CD4-positive, alpha-beta T cell treated with Interleukin-6 for 4 hours (primary cell): Measurements from ENCODE around the gene RTBDN.
"Not testable (repeated sequence)": the region's sequence is repeated elsewhere in the genome, so short reads cannot be mapped to it uniquely, and the experiment has no call there.

ENCODE experiments used
- DNase-seq: peaks from one replicate; pipeline ENCODE4 v3.0.0-alpha.2; 2020; ENCODE audit warnings: mixed read lengths

Gene RTBDN

DNA sequence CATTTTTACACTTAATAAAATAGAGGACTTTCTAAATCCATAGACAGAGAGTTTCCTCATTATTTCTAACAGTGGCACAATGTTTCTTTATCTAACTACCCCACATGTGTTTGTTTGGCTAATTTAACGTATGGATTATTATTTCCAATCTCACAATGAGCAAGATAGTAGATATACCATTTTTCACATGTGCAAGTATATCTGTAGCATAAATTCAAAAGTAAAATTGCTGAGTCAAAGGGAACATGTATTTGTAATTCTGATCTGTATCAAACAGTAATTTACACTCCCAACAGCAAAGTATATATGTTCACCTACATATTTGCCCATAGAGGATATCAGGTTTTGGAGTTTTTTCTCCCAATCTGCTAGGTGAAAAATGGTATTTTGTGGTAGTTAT, 22.3 kb upstream of the RTBDN start:
- DNase-seq, result no peak

GRCh38 chr19:12847159-12848139, 13.1 kb upstream of the RTBDN start:
- DNase-seq, result peak; percentile 83

DNA sequence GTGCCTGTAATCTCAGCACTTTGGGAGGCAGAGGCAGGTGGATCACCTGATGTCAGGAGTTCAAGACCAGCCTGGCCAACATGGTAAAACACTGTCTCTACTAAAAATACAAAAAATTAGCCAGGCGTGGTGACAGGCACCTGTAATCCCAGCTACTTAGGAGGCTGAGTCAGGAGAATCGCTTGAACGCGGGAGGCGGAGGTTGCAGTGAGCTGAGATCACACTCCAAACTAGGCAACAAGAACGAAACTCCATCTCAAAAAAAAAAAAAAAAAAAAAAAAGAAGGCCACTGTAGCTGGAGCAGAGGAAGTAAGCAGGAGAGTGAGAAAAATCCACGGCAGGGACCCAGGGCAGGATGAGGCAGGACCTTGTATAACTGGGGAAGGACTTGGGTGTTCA, 12.2 kb upstream of the RTBDN start:
- DNase-seq, result not testable (repeated sequence)

GRCh38 chr19:12843999-12844732, 9.8 kb upstream of the RTBDN start:
- DNase-seq, result no peak

- DNase-seq, result no peak
Observed at GRCh38 chr19:12843328-12843727, 8.9 kb upstream of the RTBDN start.

- DNase-seq, result no peak
Observed at GRCh38 chr19:12842511-12842910, 8.1 kb upstream of the RTBDN start.

DNA sequence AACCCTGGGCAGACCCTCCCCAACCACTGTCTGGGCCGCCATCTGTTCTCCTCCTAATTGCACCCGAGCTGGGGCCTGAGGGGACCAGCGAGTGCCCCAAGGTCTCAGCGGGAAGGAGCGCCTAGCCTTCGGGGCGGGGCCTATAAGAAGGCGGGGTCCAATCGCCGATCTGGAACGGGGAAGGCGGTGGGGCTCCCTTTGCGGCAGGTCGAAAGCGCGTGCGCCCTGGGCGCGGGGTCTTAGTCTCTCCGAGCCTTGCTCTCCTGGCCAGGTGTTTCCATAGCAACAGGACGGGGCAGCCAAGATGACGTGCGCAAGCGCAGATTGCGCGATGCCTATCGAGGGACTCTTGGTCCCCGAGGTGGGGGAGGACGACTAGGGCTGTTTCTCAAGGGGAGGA, 6.7 kb upstream of the RTBDN start:
- DNase-seq, result peak; percentile 15

GRCh38 chr19:12840091-12841079, 6.0 kb upstream of the RTBDN start:
- peak; percentile 11 for DNase-seq

- DNase-seq, result peak; percentile 24
Observed at GRCh38 chr19:12838886-12839756, 4.7 kb upstream of the RTBDN start.

GRCh38 chr19:12838182-12838885, 4.0 kb upstream of the RTBDN start, which contains the start of gene MAST1:
MAST1 (plus strand) TSS chr19:12838515; CDS start chr19:12838573, 58 bp downstream.
- DNase-seq, result peak; percentile 56

- no peak for DNase-seq
Observed at GRCh38 chr19:12837225-12837624, 2.8 kb upstream of the RTBDN start.

GRCh38 chr19:12836529-12836863, 2.1 kb upstream of the RTBDN start:
- no peak for DNase-seq

DNA sequence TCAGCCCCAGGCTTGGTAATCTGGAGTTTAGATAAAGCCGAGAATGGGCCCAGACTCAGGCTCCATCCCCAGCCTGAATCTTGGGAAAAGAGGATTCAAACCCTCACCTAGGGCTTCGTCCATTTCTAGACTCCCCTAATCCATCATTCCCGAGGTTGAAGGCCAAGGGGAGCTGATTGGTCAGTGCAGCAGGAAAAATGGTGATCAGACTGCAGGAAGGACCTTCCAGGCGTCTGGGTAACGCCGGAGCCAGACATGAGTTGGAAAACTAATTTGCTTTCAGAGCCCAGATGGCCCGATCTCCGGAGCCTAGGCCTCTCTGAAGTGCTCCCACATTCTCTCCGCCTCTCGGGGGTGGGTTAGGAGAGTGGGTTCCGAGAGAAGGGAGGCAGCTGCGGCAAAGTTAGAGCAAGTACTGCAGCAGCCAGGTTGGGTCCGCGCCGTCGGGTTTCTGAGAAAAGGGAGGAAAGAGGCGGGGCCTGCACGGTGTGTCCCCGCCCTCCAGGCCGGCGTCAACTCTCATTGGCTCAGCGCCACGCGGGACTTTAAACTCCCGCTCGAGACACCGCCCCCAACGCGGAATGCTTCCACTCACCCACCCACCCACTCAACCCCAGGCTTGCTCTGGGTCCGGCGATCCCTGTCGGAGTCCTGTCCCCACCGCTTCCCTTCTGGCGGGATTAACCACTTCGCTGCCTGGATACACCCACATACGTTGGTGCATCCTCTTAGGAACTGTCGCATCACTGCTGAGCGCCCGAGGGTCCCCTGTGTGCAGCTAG, 788 bp upstream of the RTBDN start:
- DNase-seq, result peak; percentile 12

DNA sequence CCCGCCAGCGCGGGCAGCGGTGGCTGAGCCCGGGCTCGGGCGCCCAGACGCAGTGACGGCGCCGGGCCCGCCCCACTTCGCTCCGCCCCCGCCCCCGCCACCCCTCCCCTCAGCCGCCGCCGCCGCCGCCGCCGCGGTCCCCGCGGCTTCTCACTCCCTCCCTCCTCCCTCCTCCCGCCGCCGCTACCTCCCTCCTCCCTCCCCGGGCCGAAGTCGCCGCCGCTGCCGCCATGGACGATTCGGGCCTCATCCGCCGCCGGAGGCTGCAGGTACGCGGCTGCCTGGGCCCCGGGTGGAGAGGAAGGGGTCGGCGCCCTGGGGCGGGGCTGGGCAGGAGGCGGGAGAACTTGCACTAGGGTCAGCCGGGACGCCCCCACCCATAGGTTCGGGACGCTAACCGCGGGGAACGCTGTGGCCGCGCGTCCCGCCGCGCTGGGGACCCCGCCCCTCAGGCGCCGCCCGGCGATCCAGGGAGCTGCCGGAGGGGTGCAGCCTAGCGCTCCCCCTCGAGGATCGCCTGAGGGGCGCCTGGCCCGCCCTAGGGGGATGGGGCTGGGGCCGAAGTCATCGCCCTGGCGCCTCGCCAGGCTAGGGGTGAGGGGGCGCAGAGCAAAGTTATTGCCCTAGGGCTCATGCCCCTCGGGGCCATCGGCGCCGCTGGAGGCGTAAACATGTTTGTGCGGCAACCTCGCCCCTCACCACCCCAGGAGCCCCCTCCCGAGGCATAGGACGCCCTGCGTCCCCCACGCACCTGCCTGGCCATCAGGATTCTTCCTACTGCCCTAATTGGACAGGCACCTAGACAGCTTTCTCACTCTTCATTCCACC, 427 bp downstream of the RTBDN start:
- peak; percentile 54 for DNase-seq

DNA sequence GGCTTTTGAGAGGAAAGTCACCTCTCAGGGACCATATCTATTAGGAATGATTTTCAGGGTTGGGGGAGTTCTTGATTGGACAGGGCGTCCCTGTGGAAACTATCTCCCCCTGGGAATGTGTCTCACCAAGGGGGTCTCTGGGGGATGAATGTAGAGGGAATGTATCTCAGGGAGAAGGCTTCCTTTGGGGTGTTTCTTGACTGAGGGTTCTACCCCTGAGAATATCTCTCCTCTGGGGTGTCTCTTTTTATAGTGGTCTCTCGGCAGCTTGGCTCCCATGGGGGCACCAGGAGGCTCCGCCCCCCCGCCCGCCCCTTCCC, 1.0 kb downstream of the RTBDN start:
- no peak for DNase-seq

DNA sequence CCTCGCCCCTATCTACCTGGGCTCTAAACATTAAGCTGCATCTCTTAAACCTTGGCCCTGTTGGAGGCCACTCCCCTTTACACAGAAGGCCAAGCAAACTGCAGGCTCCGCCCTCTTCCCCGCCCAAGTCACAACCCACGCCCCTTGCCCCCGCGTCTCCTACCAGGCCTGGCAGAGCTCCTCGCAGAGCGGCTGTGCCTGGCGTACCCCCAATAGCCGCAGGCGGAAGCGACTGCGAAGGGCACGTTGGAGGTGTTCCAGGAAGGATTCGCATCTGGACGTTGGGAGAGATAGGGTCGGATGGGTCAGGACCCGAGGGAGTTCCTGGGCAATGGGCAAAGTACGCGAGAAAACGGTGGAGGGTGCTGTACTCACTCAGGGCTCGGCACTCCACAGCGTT, 5.9 kb downstream of the RTBDN start:
- DNase-seq, result peak; percentile 10

DNA sequence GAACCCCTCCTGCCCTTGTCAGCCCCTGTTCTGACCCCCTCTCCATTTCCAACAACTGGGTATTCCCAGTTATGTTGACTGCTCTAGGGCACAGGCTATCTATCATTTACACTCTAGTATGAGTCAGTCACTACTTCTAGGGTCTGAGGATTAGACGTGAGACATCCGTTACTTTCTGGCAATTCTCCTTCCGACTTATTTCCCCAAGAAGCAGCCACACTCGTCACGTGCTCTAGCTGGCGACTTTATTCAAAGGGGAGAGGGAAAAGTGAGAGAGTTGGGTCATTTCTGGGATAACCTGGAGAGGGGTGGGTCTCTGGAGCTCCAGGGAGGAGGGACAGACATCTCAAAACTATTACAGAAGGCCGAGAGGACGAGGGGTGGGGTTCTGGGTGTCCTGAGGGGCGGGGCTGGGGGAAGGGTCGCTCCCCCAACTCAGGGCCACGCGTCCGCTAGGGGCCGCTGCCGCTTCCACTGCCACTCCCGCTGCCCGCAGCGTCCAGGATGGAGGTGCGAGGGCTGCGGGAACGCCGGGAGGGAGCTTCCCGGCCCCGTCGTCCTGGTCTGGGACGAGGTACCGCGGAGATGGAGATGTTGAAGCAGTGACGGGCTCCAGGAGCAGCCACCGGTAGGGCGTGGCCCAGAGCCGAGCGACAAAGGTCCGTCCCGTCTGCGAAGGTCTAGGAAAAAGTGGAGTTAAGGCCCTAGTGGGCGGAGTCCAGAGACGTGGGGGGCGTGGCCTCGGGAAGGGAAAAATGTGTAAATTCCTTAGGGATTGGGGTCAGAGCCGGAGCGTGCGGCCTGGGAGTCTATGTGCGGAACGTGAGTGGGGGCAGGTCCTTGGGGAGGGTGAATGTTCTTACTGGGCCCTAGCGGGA, 8.9 kb downstream of the RTBDN start:
- peak; percentile 37 for DNase-seq

- DNase-seq, result no peak
Observed at GRCh38 chr19:12821761-12822160, 12.6 kb downstream of the RTBDN start.
